GM21367 (cell line): ENCODE measurements around the gene OR52B6.
"Not testable (repeated sequence)": the region's sequence is repeated elsewhere in the genome, so short reads cannot be mapped to it uniquely, and the experiment has no call there.

ENCODE experiments used
- ATAC-seq: cut with Tn5 transposase; IDR thresholded peaks from one replicate; pipeline ENCODE4 v1.9.1; 2021; ENCODE audit not compliant: unreplicated experiment

OR52B6 gene

DNA sequence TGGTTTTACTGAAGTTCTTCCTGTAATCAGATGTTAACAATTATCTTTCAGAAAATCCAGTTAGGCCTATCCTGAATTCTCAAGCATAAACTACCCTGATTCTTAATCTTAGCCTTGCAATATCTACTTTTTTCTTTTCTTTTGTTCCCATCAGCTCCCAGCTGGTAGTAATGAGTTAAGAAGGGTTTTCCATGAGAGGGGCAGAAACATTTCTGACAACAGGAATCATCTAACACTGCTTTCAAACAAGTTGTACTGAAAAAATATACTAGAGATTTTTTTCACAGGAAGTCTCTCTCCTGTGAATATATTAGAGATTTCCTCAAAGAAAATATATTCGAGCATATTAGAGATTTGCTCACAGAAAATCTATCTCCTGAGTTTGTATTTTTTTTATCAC lies 12.5 kb downstream of the OR52B6 start:
- ATAC-seq = no peak

DNA sequence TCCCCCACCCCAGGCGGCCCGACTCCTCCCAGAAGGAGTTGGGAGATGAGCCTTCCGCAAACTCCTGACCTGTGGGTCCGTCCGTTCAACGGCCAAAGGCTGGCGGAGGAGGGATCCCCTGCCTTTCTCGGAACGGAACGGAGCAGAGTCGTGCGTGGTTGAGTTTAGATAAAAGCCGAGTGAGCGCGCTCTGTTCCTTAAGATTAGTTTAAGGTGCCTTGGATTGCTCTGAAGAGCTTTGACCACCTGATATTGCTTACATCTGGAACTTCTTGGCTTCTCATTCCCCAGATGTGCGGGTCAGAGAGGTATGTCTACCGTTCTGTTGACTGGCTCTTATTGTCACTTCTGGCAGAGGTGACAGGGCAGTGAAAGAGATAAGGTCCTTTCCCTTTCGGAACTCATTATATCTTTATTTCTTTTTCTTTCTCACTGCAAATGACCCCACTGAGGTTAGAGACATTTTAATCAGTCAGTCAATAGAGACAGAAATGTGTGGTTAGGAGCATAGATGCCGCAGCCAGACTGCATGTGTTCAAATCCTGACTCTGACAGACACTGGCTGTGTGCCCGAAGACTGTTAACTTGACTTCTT lies 16.0 kb downstream of the OR52B6 start, which contains the start of gene TRIM6:
Gene TRIM6, plus strand, starts transcription at position 31 of the 595 bp plus-strand sequence. Its CDS starts 261 bp downstream, at position 292.
- ATAC-seq = no peak

DNA sequence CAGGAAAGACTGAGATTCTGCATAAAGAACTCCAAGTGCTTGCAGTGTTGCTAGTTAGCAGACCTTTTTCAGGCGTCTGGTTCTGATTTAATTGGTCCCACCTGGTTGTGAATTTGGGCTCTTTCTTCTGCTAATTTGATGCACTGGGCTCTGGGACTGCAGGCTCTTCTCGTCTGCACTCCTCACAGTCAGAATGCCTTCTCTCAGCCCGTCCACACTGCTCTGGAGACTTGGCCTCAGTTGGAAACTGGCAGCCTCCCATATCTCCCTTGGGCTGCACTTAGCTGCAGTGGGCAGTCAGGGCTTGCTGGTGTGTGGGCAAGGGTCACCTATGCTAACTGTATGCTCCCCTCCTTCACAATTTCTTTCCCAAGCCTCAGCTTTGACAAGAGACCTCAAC lies 17.3 kb downstream of the OR52B6 start:
- no peak for ATAC-seq

GRCh38 chr11:5600374-5600851 lies 19.7 kb downstream of the OR52B6 start:
- ATAC-seq = peak; percentile 88

DNA sequence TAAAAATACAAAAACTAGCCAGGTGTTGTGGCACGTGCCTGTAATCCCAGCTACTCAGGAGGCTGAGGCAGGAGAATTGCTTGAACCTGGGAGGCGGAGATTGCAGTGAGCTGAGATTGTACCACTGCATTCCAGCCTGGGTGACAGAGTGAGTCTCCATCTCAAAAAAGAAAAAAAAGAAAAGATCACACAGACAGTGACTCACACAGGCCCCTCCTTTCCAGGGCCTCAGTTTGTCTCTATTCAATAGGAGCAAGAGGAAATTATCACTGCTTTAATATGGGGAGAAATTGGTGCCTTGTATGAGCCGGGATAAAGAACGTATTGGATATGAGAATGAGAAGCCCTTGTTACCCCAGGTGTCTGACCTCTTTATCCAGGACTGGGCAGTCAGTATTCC lies 22.1 kb downstream of the OR52B6 start:
- not testable (repeated sequence) for ATAC-seq

- ATAC-seq = no peak
Observed at GRCh38 chr11:5603326-5603725, 22.6 kb downstream of the OR52B6 start.

- ATAC-seq = no peak
Observed at GRCh38 chr11:5604896-5605295, 24.2 kb downstream of the OR52B6 start.

GRCh38 chr11:5605849-5606248 lies 25.2 kb downstream of the OR52B6 start:
- no peak for ATAC-seq

DNA sequence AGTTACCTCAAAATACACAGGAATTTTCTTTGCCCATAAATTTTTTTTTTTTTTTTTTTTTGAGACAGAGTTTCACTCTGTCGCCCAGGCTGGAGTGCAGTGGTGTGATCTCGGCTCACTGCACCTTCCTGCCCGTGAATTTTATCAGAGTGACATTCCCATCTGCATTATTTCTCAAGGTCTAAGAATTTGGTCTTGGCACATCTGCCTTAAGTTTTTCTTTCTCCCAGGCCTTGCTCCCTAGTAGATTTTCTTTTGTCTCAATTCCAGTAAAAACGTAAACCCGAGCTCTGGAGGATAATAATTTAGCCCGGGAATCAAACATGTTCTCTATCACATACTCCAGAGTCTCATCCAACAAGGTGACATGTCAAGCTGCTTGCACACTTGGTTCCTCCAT lies 28.1 kb downstream of the OR52B6 start:
- no peak for ATAC-seq

GRCh38 chr11:5610446-5610845 lies 29.8 kb downstream of the OR52B6 start:
- no peak for ATAC-seq

DNA sequence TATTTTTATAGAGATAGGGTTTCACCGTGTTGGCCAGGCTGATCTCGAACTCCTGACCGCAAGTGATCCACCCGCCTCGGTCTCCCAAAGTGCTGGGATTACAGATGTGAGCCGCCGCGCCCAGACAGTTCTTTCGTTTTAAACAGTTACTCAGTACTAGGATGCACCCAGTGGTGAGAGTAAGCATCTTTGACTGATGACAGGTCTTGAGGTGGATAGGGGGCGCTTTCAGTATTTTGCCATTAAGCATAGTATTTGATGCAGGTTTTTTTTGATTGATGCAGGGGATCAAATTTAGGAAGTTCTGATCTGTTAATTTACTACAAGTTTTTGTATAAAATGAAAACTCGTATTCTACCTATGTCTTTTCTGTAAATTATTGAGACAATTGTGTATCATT lies 30.9 kb downstream of the OR52B6 start:
- ATAC-seq = peak; percentile 65

DNA sequence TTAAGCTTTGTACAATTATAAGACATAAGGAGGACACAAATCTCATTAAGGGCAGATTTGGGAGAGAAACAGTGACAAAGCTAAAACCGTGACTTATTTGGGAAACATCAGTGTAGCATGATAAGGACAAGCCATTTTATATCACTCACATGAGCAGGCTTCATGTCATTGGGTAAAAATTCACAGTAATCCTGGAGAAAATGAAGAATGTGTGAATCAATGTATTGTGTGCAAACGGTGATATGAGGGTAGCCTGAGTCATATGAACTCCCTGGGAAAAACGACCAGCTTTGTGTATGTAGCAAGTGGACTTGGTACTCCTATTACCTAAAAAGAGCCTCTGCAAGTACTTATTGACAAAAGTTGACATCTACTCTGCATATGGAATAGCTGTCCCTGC lies 38.1 kb downstream of the OR52B6 start:
- no peak for ATAC-seq

DNA sequence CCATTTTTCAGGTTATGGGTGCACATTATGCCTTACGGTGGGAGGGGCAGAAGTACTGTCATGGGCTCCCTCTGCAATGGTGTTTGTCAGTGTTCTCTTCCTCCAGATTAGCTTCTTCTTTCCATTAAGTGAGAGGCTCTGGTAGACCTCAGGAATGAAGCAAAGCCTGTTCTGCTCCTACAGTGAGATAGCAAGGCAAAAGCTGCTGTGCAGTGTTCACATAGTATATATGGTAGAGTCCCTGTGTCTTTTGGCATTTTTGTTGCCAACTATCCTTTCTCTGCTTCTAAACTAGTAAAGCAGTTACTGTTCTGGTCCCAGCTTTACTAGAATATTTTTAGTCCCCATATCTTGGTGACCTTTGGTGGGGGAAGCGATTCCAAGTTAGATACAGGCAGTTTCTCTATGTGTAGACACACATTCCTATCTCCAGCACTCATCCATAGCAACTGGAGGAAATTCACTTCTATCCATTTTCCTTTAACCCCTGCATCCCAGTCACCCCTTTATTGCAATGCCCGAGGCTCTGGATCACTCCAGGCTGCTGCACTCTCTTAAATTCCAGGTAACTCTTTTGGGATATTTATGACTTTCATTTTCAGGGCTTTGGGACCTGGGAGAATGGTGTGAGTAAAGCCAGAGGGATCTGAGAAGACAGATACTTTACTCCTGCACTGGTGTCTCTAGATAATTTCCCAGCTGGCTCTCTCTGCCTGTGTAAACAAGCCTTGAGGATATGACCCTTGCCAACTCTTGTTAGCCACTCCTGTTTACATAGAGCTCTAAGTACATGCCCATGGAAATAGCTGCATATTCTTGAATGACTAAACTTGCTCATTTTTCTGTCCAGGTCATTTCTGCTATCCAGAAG lies 40.2 kb downstream of the OR52B6 start:
- no peak for ATAC-seq

DNA sequence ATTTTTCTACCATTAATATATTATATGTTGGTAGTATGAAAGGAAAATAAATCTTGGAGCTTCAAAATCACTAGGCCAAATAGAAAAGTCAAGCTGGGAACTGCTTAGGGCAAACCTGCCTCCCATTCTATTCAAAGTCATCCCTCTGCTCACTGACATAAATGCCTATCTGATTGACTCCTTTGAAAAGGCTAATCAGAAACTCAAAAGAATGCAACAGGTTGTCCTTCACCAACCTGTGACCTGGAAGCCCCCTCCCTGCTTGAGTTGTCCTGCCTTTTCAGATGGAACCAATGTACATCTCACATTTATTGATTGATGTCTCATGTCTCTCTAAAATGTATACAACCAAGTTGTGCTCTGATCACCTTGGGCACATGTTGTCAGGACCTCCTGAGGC lies 40.9 kb downstream of the OR52B6 start:
- ATAC-seq = no peak

- ATAC-seq = no peak
Observed at GRCh38 chr11:5622802-5623201, 42.1 kb downstream of the OR52B6 start.

DNA sequence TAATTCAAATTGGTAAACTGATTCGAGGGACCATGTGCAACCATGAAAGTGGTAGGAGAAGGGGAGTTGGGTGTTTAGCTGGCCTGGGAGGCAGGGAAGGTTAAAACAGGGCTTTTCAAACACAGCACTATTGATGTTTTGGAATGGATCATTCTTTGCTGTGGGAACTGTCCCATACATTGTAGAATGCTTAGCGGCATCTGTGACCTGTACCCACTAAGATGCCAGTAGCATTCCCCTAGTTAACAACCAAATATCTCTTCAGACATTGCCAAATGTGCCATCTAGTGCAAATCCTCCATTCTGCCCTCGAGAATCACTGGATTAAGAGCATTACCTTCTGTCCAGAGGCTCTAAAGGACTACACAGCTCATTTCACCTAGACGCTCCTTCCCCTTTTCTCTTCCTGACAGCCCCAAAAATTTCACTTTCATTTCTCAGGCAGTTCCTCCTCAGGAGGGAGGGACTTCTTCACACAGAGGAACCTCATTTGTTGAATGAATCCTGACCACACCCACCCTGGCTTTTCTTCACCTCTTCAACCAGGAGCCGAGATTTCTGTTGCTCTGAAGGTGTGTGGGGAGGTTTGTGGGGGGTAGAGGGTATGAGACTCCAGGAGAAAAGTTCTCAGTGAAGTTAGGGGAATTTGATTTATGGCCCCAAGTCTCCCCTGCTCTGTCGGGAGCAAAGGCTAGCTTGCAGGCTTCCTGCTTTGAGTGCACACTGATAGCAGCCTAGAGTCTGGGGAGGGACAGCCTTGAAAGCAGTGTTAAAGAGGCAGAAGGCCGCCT lies 44.0 kb downstream of the OR52B6 start, which contains the start of gene TRIM34:
Gene TRIM34, plus strand, starts transcription at position 513 of the 791 bp plus-strand sequence. CDS start 7,331 bp downstream, outside the sequence.
- ATAC-seq = peak; percentile 97

- ATAC-seq = no peak
Observed at GRCh38 chr11:5625281-5625680, 44.6 kb downstream of the OR52B6 start.

DNA sequence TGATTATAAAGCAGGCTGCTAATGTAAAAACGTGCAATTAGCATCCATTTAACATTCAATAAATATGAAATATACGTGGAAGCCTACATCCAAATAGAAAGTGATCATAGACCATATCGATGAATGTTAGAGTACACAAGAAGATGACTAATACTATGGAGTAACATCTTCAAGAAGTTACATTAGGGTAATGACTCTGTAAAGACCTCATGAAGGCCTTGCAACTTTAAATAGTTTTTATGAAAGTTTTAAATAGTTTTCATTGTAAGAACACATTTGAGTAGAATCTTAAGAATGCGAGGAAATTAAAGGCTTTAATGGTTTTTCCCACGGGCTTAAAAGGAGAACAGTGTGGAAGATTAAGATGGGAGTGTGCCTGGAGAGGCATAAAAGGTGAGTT lies 45.5 kb downstream of the OR52B6 start:
- ATAC-seq = no peak

GRCh38 chr11:5631417-5631816 lies 50.7 kb downstream of the OR52B6 start:
- ATAC-seq = peak; percentile 18
